ENCODE data around the gene ATP5PB. TPM values are rescaled to one million over a fixed set of nuclear protein-coding genes. Genes with fewer than 3 reads are reported as not detected.

ATP5PB gene
- total and polyA plus RNA-seq, 4 donors: 194 to 256 (median 203) TPM

DNA sequence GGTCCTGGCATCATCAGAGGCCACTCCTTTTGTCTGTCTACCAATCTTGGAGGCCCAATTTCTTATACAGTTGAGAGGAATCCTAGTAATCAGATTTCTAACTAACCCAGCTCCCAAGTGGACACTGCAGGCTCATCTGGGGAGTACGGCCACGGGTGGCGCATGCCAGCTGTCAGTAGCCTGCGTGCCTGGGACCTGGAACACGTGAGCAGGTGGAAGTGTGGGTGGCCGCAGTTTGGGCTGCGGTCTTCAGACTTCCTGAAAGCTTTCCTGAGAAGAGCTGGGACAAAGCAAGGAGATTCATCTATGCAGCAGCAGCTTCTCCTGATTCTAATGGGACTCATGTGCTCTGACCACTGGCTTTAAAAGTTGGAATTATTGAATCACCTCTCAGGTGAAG is 41.8 kb downstream of the ATP5PB start:
- Histone ChIP-seq H3K4me3 (no peak overlapping the region), H3K36me3 (ENCODE audit: control insufficient read depth in 4 of 4, insufficient read depth in 4 of 4, low read length in 4 of 4) (no peaks in the 10 kb centered on the region), H3K4me1 (ENCODE audit: control insufficient read depth in 5 of 5, insufficient read depth in 5 of 5, low read length in 5 of 5) (peaks cover 0 to 2% (median 0%) of the 10 kb centered on the region in 5 donors), H3K27me3 (ENCODE audit: control insufficient read depth in 3 of 3, insufficient read depth in 3 of 3, low read length in 2 of 3) (no peaks in the 10 kb centered on the region), H3K27ac (ENCODE audit: low read depth in 1 of 2, low read length in 1 of 2) (peak overlapping the region in 1 of 2 donors; percentile 1), H3K9me3 (ENCODE audit: control insufficient read depth in 4 of 4, insufficient read depth in 3 of 4, low read length in 3 of 4) (no peaks in the 10 kb centered on the region), H3K9ac (ENCODE audit: insufficient read depth in 1 of 2, low read length in 2 of 2) (no peak overlapping the region)
- no peak for ATAC-seq (ENCODE audit: insufficient read depth, low FRiP score)
- no peak for DNase-seq
- TF ChIP-seq, protein P1, sequence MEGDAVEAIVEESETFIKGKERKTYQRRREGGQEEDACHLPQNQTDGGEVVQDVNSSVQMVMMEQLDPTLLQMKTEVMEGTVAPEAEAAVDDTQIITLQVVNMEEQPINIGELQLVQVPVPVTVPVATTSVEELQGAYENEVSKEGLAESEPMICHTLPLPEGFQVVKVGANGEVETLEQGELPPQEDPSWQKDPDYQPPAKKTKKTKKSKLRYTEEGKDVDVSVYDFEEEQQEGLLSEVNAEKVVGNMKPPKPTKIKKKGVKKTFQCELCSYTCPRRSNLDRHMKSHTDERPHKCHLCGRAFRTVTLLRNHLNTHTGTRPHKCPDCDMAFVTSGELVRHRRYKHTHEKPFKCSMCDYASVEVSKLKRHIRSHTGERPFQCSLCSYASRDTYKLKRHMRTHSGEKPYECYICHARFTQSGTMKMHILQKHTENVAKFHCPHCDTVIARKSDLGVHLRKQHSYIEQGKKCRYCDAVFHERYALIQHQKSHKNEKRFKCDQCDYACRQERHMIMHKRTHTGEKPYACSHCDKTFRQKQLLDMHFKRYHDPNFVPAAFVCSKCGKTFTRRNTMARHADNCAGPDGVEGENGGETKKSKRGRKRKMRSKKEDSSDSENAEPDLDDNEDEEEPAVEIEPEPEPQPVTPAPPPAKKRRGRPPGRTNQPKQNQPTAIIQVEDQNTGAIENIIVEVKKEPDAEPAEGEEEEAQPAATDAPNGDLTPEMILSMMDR (IDR thresholded peaks at IDR 0.05; ENCODE audit: control extremely low read depth, extremely low read depth): no peak
- WGBS, 2 donors: 85 to 90% methylated on average over 7 of the region's 7 CpGs

DNA sequence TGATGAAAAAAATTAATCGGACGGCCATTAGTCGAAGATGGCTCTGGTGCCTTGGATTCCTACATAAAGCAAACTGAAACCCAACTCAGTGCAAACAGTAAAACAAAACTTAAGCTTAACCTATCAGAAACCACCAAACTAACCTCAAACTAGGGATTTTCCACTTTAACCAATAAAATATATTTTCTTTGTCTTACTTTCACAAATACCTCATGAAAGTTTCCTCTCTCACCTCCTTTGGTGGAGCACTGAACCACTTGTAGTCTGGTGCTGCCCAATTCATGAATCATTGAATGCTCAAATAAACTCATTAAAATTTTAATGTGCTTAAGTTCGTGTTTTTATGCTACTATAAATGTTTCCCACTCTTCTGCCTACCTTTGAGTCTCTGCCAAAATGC is 47.1 kb downstream of the ATP5PB start:
- Histone ChIP-seq H3K9ac (ENCODE audit: insufficient read depth in 1 of 2, low read length in 2 of 2) (no peak overlapping the region), H3K4me3 (no peak overlapping the region), H3K27me3 (ENCODE audit: control insufficient read depth in 3 of 3, insufficient read depth in 3 of 3, low read length in 2 of 3) (no peaks in the 10 kb centered on the region), H3K27ac (ENCODE audit: low read depth in 1 of 2, low read length in 1 of 2) (no peak overlapping the region), H3K9me3 (ENCODE audit: control insufficient read depth in 4 of 4, insufficient read depth in 3 of 4, low read length in 3 of 4) (no peaks in the 10 kb centered on the region), H3K36me3 (ENCODE audit: control insufficient read depth in 4 of 4, insufficient read depth in 4 of 4, low read length in 4 of 4) (no peaks in the 10 kb centered on the region), H3K4me1 (ENCODE audit: control insufficient read depth in 5 of 5, insufficient read depth in 5 of 5, low read length in 5 of 5) (no peaks in the 10 kb centered on the region)
- ATAC-seq (ENCODE audit: insufficient read depth, low FRiP score) (no peak), DNase-seq (no peak)
- TF ChIP-seq, protein P1 (IDR thresholded peaks at IDR 0.05; ENCODE audit: control extremely low read depth, extremely low read depth): no peak
- 89 to 92% methylated on average over 4 of the region's 4 CpGs for WGBS, 2 donors

DNA sequence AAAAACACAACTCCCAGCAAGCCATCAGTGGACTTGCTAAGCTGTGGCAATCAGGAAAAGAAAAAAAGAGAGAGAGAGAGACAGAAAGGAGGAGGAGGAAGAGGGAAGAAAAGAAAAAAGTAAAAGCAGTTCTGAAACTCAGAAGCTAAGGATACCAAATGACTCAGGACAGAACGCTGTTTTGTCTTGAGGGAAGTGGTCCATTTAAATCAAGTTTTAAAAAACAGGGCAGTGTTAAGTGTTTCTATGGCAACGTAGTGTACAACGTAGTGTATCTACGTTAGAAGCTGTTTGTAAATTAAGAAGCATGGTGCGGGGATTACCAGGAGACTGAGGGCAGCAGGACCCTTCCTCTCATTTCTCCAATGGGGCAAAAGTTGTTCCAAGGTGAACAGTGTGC is 48.3 kb downstream of the ATP5PB start:
- Histone ChIP-seq H3K4me1 (ENCODE audit: control insufficient read depth in 5 of 5, insufficient read depth in 5 of 5, low read length in 5 of 5) (no peaks in the 10 kb centered on the region), H3K9ac (ENCODE audit: insufficient read depth in 1 of 2, low read length in 2 of 2) (no peak overlapping the region), H3K9me3 (ENCODE audit: control insufficient read depth in 4 of 4, insufficient read depth in 3 of 4, low read length in 3 of 4) (no peaks in the 10 kb centered on the region), H3K27ac (ENCODE audit: low read depth in 1 of 2, low read length in 1 of 2) (no peak overlapping the region), H3K27me3 (ENCODE audit: control insufficient read depth in 3 of 3, insufficient read depth in 3 of 3, low read length in 2 of 3) (no peaks in the 10 kb centered on the region), H3K36me3 (ENCODE audit: control insufficient read depth in 4 of 4, insufficient read depth in 4 of 4, low read length in 4 of 4) (no peaks in the 10 kb centered on the region), H3K4me3 (no peak overlapping the region)
- WGBS, 2 donors: 64 to 66% methylated on average over 5 of the region's 5 CpGs
- DNase-seq (no peak), ATAC-seq (ENCODE audit: insufficient read depth, low FRiP score) (no peak)
- TF ChIP-seq, protein P1 (IDR thresholded peaks at IDR 0.05; ENCODE audit: control extremely low read depth, extremely low read depth): no peak
